Kidney (tissue), 14 donors: ENCODE measurements around the gene FGD6. TPM values are rescaled to one million over a fixed set of nuclear protein-coding genes. Genes with fewer than 3 reads are reported as not detected.
A peak's percentile ranks its signal among the peaks of the same experiment; 100 is the strongest.

ENCODE experiments used
- DNase-seq, 5 donors: peaks; one replicate each; pipeline ENCODE4 v3.0.0-alpha.2; 2013 to 2020
- FAIRE-seq: peaks from 2 replicates; lab custom pipeline; 2012; peaks lifted over from hg19 to GRCh38; lab: Jason Lieb, UNC
- H3K27ac ChIP-seq, 2 donors: one replicate each; pipeline ENCODE4 v1.7.0; 2013; ENCODE audit warnings: low read depth in 2 of 2, low read length in 2 of 2, inconsistent platforms in 1 of 2
- H3K27me3 ChIP-seq: one replicate; pipeline ENCODE4 v1.7.1; 2013; ENCODE audit warnings: low read length, inconsistent platforms; ENCODE audit not compliant: control insufficient read depth, insufficient read depth
- H3K36me3 ChIP-seq, 3 donors: one replicate each; pipeline versions ENCODE4 v1.7.0 to v1.7.1; 2013; ENCODE audit warnings: low read length in 3 of 3, control low read depth in 1 of 3, inconsistent platforms in 1 of 3; ENCODE audit not compliant: insufficient read depth in 3 of 3, control insufficient read depth in 2 of 3
- H3K4me1 ChIP-seq, 3 donors: one replicate each; pipeline versions ENCODE4 v1.7.0 to v1.7.1; 2013; ENCODE audit warnings: low read length in 3 of 3, inconsistent platforms in 1 of 3, low read depth in 1 of 3; ENCODE audit not compliant: control insufficient read depth in 2 of 3, insufficient read depth in 2 of 3
- H3K4me3 ChIP-seq, 3 donors: one replicate each; pipeline versions ENCODE4 v1.7.0 to v1.8.1; 2013; ENCODE audit warnings: low read length in 3 of 3, control low read depth in 1 of 3, inconsistent platforms in 1 of 3
- H3K9ac ChIP-seq, 3 donors: one replicate each; pipeline versions ENCODE4 v1.7.0 to v1.7.1; 2013; ENCODE audit warnings: low read length in 3 of 3, control low read depth in 1 of 3, inconsistent platforms in 1 of 3
- H3K9me3 ChIP-seq, 3 donors: one replicate each; pipeline versions ENCODE4 v1.7.0 to v1.7.1; 2013; ENCODE audit warnings: low read length in 3 of 3, control low read depth in 1 of 3, inconsistent platforms in 1 of 3; ENCODE audit not compliant: control insufficient read depth in 2 of 3, insufficient read depth in 1 of 3
- CTCF ChIP-seq: IDR thresholded peaks from 3 replicates; pipeline ENCODE4 v1.5.1; 2012; ENCODE audit warnings: mild to moderate bottlenecking, moderate library complexity, borderline replicate concordance; ENCODE audit not compliant: insufficient read depth; ENCODE audit errors: extremely low read depth
- intact Hi-C: fragments of 100-400 bp; cut with DNase I; formaldehyde crosslinking; loops from one replicate; pipeline ENCODE4 v1.11.1; 2022
- polyA plus RNA-seq: library from polyadenylated mRNA; stranded (reverse); fragments of 350-450 nt; fragmentation: Illumina TruSeq; extraction: RNeasy Lipid Tissue Mini Kit (QIAGEN cat#74804); gene quantifications from one replicate; pipeline ENCODE4 v1.2.3, GENCODE V29; 2014; ENCODE audit warnings: low read depth, low replicate concordance; ENCODE audit not compliant: insufficient read depth
- total RNA-seq: library from RNA; stranded (reverse); fragmentation: NEBNext Ultra II Directional; extraction: Animal tissue kit (Norgen Biotek cat#: 25700); gene quantifications from one replicate; pipeline ENCODE4 v1.2.1, GENCODE V29; 2021
- donor health status: control.
- donor health status: control.
- donor health status: control.
- donor health status: control.
- donor health status: control.
- donor health status: DM: yes; HTN: yes; CAD: no.
- donor health status: Normal renal cell carcinoma (clear cell type).

FGD6 gene
- total and polyA plus RNA-seq, 2 donors from 2014 or later: 1.2 to 19.8 TPM

GRCh38 chr12:95085612-95086011 is 131.7 kb downstream of the FGD6 start:
- Histone ChIP-seq H3K9me3 (no peaks in the 10 kb centered on the region), H3K27me3 (no peaks in the 10 kb centered on the region), H3K9ac (no peak overlapping the region), H3K27ac (no peak overlapping the region), H3K4me3 (no peak overlapping the region), H3K4me1 (peaks cover 0 to 13% (median 4%) of the 10 kb centered on the region in 3 donors), H3K36me3 (peaks cover 0 to 2% (median 0%) of the 10 kb centered on the region in 3 donors)
- intact Hi-C loops: no loop called here
- TF ChIP-seq CTCF: no peak
- no peak for FAIRE-seq
- no peak for DNase-seq

- Histone ChIP-seq H3K4me3 (no peak overlapping the region), H3K27me3 (no peaks in the 10 kb centered on the region), H3K9ac (peak overlapping the region in 1 of 3 donors; percentile 9), H3K9me3 (no peaks in the 10 kb centered on the region), H3K4me1 (peaks cover 0 to 13% (median 4%) of the 10 kb centered on the region in 3 donors), H3K36me3 (peaks cover 0 to 2% (median 0%) of the 10 kb centered on the region in 3 donors), H3K27ac (peak overlapping the region; percentile 23 to 40)
- peak in 4 of 5 donors; percentile 41 to 90 (median 71) for DNase-seq
- intact Hi-C loops: no loop called here
- peak; percentile 23 for FAIRE-seq
- TF ChIP-seq CTCF: no peak
Observed at GRCh38 chr12:95083938-95084337, 133.3 kb downstream of the FGD6 start.

GRCh38 chr12:95083471-95083870 is 133.8 kb downstream of the FGD6 start:
- Histone ChIP-seq H3K27me3 (no peaks in the 10 kb centered on the region), H3K9ac (no peak overlapping the region), H3K4me3 (no peak overlapping the region), H3K4me1 (peaks cover 0 to 13% (median 4%) of the 10 kb centered on the region in 3 donors), H3K36me3 (peaks cover 0 to 2% (median 0%) of the 10 kb centered on the region in 3 donors), H3K27ac (peak overlapping the region in 1 of 2 donors; percentile 23), H3K9me3 (no peaks in the 10 kb centered on the region)
- DNase-seq (peak in 1 of 5 donors; percentile 35), FAIRE-seq (no peak)
- no peak for TF ChIP-seq CTCF
- intact Hi-C loops: no loop called here

- H3K4me1 ChIP-seq: peaks cover 0 to 3% (median 0%) of the 10 kb centered on the region in 3 donors
- intact Hi-C loops: no loop called here
- no peak overlapping the region for H3K4me3 ChIP-seq
- H3K27me3 ChIP-seq: no peaks in the 10 kb centered on the region
- H3K9ac ChIP-seq: no peak overlapping the region
- TF ChIP-seq CTCF: no peak
- no peaks in the 10 kb centered on the region for H3K9me3 ChIP-seq
- H3K27ac ChIP-seq: no peak overlapping the region
- DNase-seq (no peak), FAIRE-seq (no peak)
- no peaks in the 10 kb centered on the region for H3K36me3 ChIP-seq
Observed at GRCh38 chr12:95077341-95077740, 139.9 kb downstream of the FGD6 start.
